PC-9 (cell line): Measurements from ENCODE around the gene NR0B1. TPM values are rescaled to one million over a fixed set of nuclear protein-coding genes. Genes with fewer than 3 reads are reported as not detected.

Experiments used
- BruUV-seq: library from RNA; stranded (reverse); fragments of 400-500 nt; replicated peaks from 2 replicates; lab custom pipeline; 2021; lab: Mats Ljungman, UMichigan
- CTCF ChIA-PET: fragments of 300-600 bp; sonication (Branson Sonifier 250); formaldehyde crosslinking; loops from one replicate; lab custom pipeline; 2022; ENCODE audit warnings: antibody characterized with exemption; lab: Charles Lee
- POLR2A ChIA-PET: fragments of 300-600 bp; sonication (Branson Sonifier 250); formaldehyde crosslinking; loops from one replicate; lab custom pipeline; 2022; ENCODE audit warnings: antibody characterized with exemption; ENCODE audit not compliant: unreplicated experiment; lab: Charles Lee
- DNase-seq, 2 experiments: peaks; one replicate each; pipeline versions ENCODE4 v3.0.0 to v3.0.0-alpha.2; 2015 to 2022; ENCODE audit warnings: mixed read lengths in 1 of 2
- H2AFZ ChIP-seq: fragments of 200-600 bp; sonication (generic); 2 replicates; pipeline ENCODE4 v1.8.1; 2017; ENCODE audit warnings: antibody characterized with exemption
- H3F3A ChIP-seq: fragments of 200-600 bp; sonication (generic); 2 replicates; pipeline ENCODE4 v1.8.1; 2017; ENCODE audit warnings: antibody characterized with exemption, mild to moderate bottlenecking, low read depth; ENCODE audit not compliant: insufficient read depth
- H3K27ac ChIP-seq: fragments of 200-600 bp; sonication (generic); 2 replicates; pipeline ENCODE4 v1.6.1; 2016; ENCODE audit warnings: mixed run types
- H3K27me3 ChIP-seq: fragments of 200-600 bp; sonication (generic); 2 replicates; pipeline ENCODE4 v1.6.1; 2016; ENCODE audit warnings: low read depth, mixed run types; ENCODE audit not compliant: insufficient read depth
- H3K36me3 ChIP-seq: fragments of 200-600 bp; sonication (generic); 2 replicates; pipeline ENCODE4 v1.6.1; 2016; ENCODE audit warnings: low read depth, mixed run types
- H3K4me1 ChIP-seq: fragments of 200-600 bp; sonication (generic); replicated peaks from 2 replicates; pipeline ENCODE4 v1.6.1; 2016; ENCODE audit warnings: mixed run types; ENCODE audit not compliant: insufficient read depth
- H3K4me2 ChIP-seq: fragments of 200-600 bp; sonication (generic); 2 replicates; pipeline ENCODE4 v1.6.1; 2017; ENCODE audit warnings: mixed run types
- H3K4me3 ChIP-seq: fragments of 200-600 bp; sonication (generic); 2 replicates; pipeline ENCODE4 v1.6.1; 2016; ENCODE audit warnings: mixed run types
- H3K79me2 ChIP-seq: fragments of 200-600 bp; sonication (generic); 2 replicates; pipeline ENCODE4 v1.6.1; 2017; ENCODE audit warnings: low read depth, mixed run types
- H3K9me2 ChIP-seq: fragments of 200-600 bp; sonication (generic); 2 replicates; pipeline ENCODE4 v1.8.1; 2017; ENCODE audit warnings: mild to moderate bottlenecking; ENCODE audit not compliant: insufficient read depth
- H3K9me3 ChIP-seq: fragments of 200-600 bp; sonication (generic); 2 replicates; pipeline ENCODE4 v1.8.1; 2016; ENCODE audit warnings: low read depth; ENCODE audit not compliant: insufficient read depth
- H4K20me1 ChIP-seq: fragments of 200-600 bp; sonication (generic); 2 replicates; pipeline ENCODE4 v1.8.1; 2017; ENCODE audit not compliant: insufficient read depth
- EZH2 ChIP-seq: fragments of 200-600 bp; sonication (generic); IDR thresholded peaks from 2 replicates; pipeline ENCODE4 v1.8.0; 2017; ENCODE audit warnings: antibody characterized with exemption, low read depth
- intact Hi-C: fragments of 100-400 bp; cut with micrococcal nuclease; formaldehyde crosslinking; loops from one replicate; pipeline ENCODE4 v1.10.0; 2022; ENCODE audit not compliant: unreplicated experiment
- total RNA-seq: library from RNA; stranded (reverse); gene quantifications from 2 replicates; pipeline ENCODE4 v1.2.3, GENCODE V29; 2021
- TF ChIP-seq, protein P1 (sequence below): fragments of 200-600 bp; sonication (generic); conservative IDR thresholded peaks from 2 replicates; pipeline ENCODE4 v1.6.1; 2017; ENCODE audit warnings: mixed run types, antibody characterized with exemption, mild to moderate bottlenecking, moderate library complexity

Gene NR0B1
- total RNA-seq, 1 experiment from 2014 or later, result 66.6 TPM

DNA sequence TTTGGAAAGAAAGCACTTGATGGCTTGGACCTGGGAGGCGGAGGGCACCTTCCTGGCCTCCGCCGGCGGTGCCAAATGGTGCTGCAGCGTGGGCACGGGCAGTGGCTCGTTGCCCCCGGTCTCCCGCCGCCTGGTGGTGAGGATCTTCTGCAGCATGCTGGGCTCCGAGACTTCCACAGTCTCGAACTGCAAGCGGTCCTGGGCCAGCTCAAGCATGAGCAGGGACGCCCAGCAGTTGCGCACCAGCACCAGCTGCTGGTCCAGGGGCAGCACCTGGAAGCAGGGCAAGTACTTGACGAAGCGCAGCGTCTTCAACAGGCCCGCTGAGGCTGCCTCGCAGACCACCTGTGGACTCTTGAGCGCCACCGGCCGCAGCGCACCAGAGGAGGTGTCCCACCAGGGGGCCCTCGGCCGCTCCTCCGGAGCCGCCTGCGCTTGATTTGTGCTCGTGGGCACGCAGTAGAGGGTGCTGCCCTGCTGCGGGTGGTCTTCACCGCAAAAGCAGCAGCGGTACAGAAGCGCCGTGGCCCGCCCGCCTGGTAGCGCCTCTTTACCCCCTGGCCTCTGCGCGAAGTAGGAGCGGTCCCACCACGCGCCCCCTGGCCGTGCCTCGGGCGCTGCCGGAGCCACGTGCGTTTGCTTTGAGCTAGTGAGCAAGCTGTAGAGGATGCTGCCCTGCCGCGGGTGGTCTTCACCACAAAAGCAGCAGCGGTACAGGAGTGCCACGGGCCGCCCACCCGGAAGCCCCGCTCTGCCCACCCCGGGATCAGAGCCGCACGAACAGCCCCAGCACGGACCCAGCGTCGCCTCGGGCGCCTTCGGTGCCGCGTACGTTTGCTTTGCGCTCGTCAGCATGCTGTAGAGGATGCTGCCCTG, 689 bp downstream of the NR0B1 start:
- no peaks in the 10 kb centered on the region for H3F3A ChIP-seq
- H3K9me3 ChIP-seq, result no peaks in the 10 kb centered on the region
- no peaks in the 10 kb centered on the region for H3K4me1 ChIP-seq
- TF ChIP-seq EZH2, result no peak
- TF ChIP-seq, protein P1, sequence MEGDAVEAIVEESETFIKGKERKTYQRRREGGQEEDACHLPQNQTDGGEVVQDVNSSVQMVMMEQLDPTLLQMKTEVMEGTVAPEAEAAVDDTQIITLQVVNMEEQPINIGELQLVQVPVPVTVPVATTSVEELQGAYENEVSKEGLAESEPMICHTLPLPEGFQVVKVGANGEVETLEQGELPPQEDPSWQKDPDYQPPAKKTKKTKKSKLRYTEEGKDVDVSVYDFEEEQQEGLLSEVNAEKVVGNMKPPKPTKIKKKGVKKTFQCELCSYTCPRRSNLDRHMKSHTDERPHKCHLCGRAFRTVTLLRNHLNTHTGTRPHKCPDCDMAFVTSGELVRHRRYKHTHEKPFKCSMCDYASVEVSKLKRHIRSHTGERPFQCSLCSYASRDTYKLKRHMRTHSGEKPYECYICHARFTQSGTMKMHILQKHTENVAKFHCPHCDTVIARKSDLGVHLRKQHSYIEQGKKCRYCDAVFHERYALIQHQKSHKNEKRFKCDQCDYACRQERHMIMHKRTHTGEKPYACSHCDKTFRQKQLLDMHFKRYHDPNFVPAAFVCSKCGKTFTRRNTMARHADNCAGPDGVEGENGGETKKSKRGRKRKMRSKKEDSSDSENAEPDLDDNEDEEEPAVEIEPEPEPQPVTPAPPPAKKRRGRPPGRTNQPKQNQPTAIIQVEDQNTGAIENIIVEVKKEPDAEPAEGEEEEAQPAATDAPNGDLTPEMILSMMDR, result no peak
- H2AFZ ChIP-seq, result no peak overlapping the region
- intact Hi-C loops, result loop anchor here (1.0 to 10.0 kb wide), 3 partner anchors 25 to 176 kb away; no protein-coding TSS in a partner anchor
- H3K79me2 ChIP-seq, result no peaks in the 10 kb centered on the region
- H3K27ac ChIP-seq, result no peak overlapping the region
- no peaks in the 10 kb centered on the region for H3K36me3 ChIP-seq
- H3K9me2 ChIP-seq, result no peaks in the 10 kb centered on the region
- peak in 1 of 2 experiments; percentile 66 for DNase-seq
- H3K27me3 ChIP-seq, result no peaks in the 10 kb centered on the region
- no peaks in the 10 kb centered on the region for H4K20me1 ChIP-seq
- no TSS peak for BruUV-seq
- ChIA-PET CTCF (interaction anchor here (0.6 kb wide), 2 partner anchors 19 to 36 kb away, joined by 4 read pairs; no protein-coding TSS in a partner anchor), POLR2A (interaction anchor here (0.5 kb wide), 1 partner anchor 28 kb away, joined by 5 read pairs; no protein-coding TSS in a partner anchor)
- H3K4me2 ChIP-seq, result no peak overlapping the region
- H3K4me3 ChIP-seq, result no peak overlapping the region

GRCh38 chrX:30307466-30307865, 1.7 kb downstream of the NR0B1 start:
- intact Hi-C loops, result loop anchor here (10.0 kb wide), 1 partner anchor 177 kb away; no protein-coding TSS in a partner anchor
- Histone ChIP-seq H3K9me3 (no peaks in the 10 kb centered on the region), H3K36me3 (no peaks in the 10 kb centered on the region), H3K79me2 (no peaks in the 10 kb centered on the region), H4K20me1 (no peaks in the 10 kb centered on the region), H3K4me3 (no peak overlapping the region), H3K4me1 (no peaks in the 10 kb centered on the region), H3K9me2 (no peaks in the 10 kb centered on the region), H3K4me2 (no peak overlapping the region), H3K27ac (no peak overlapping the region), H3K27me3 (no peaks in the 10 kb centered on the region), H3F3A (no peaks in the 10 kb centered on the region), H2AFZ (no peak overlapping the region)
- no peak for DNase-seq
- TF ChIP-seq EZH2, result no peak
- TF ChIP-seq, protein P1, result no peak
- BruUV-seq, result TSS peak; percentile 24
- ChIA-PET POLR2A (no interaction called here), CTCF (no interaction called here)

- no peak for DNase-seq
Observed at GRCh38 chrX:30304866-30305265, 4.3 kb downstream of the NR0B1 start.

More at GRCh38 chrX:30304866-30305265, 4.3 kb downstream of the NR0B1 start:
- no peak overlapping the region for H2AFZ ChIP-seq
- intact Hi-C loops, result loop anchor here (10.0 kb wide), 1 partner anchor 180 kb away; no protein-coding TSS in a partner anchor
- H3K36me3 ChIP-seq, result no peaks in the 10 kb centered on the region
- H3F3A ChIP-seq, result no peaks in the 10 kb centered on the region
- H4K20me1 ChIP-seq, result no peaks in the 10 kb centered on the region
- ChIA-PET CTCF (interaction anchor here (0.6 kb wide), 1 partner anchor 177 kb away, joined by 3 read pairs; no protein-coding TSS in a partner anchor), POLR2A (interaction anchor here (0.5 to 0.6 kb wide), 2 partner anchors 22 to 42 kb away, joined by 3 to 4 read pairs; no protein-coding TSS in a partner anchor)
- no peak overlapping the region for H3K4me3 ChIP-seq
- H3K9me2 ChIP-seq, result no peaks in the 10 kb centered on the region
- no peaks in the 10 kb centered on the region for H3K27me3 ChIP-seq
- H3K27ac ChIP-seq, result no peak overlapping the region
- no peaks in the 10 kb centered on the region for H3K79me2 ChIP-seq
- TF ChIP-seq, protein P1, result no peak
- TF ChIP-seq EZH2, result no peak
- no peak overlapping the region for H3K4me2 ChIP-seq
- BruUV-seq, result no TSS peak
- no peaks in the 10 kb centered on the region for H3K9me3 ChIP-seq
- H3K4me1 ChIP-seq, result no peaks in the 10 kb centered on the region; the same call in 1 of the 2 replicates
